ENCODE measurements around the gene MAMDC4.

The MAMDC4 gene

GRCh38 chr9:136896027-136896426, 43.9 kb downstream of the MAMDC4 start:
- no peak for DNase-seq

GRCh38 chr9:136898483-136899100, 46.4 kb downstream of the MAMDC4 start:
- no peak for DNase-seq

DNA sequence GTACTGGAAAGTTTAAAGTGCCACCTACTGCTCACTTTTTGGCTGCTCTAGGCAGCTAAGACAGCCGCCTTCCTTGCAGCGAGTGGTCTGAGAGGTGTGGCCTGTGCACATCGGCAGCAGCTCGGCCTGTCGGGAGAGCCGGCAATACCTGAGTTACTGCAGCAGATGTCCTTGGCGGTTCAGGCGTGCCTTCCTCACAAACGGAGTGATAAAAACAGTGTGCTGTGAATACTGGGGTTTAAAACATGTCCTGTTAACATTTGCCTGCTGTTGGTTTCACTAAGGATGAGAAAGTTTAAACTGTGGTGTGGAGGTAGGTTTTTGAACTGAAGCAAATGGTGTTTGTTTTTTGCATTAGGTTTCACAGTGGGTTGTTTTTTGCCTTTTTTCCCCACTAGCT, 47.0 kb downstream of the MAMDC4 start:
- DNase-seq, result no peak

DNA sequence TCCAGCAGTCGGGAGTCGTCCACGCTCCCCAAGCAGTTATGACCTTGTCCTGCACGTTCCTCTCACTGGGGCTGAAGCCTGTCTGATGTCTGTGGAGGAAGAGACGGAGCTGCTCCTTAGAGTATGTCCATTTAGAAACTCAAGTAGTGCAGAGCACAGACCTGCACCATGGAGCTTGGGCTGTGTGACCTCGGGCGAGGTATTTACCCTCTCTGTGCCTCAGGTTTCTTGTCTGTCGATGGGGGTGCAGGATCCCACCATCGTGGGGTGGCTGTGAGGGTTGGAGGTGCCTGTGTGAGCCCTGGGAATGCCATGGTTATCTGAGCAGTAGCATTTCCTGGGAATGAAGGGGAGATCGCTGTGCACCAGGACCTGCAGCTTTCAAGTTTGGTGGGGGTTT, 48.4 kb downstream of the MAMDC4 start:
- DNase-seq, result no peak

GRCh38 chr9:136900988-136901515, 48.9 kb downstream of the MAMDC4 start:
- no peak for DNase-seq

DNA sequence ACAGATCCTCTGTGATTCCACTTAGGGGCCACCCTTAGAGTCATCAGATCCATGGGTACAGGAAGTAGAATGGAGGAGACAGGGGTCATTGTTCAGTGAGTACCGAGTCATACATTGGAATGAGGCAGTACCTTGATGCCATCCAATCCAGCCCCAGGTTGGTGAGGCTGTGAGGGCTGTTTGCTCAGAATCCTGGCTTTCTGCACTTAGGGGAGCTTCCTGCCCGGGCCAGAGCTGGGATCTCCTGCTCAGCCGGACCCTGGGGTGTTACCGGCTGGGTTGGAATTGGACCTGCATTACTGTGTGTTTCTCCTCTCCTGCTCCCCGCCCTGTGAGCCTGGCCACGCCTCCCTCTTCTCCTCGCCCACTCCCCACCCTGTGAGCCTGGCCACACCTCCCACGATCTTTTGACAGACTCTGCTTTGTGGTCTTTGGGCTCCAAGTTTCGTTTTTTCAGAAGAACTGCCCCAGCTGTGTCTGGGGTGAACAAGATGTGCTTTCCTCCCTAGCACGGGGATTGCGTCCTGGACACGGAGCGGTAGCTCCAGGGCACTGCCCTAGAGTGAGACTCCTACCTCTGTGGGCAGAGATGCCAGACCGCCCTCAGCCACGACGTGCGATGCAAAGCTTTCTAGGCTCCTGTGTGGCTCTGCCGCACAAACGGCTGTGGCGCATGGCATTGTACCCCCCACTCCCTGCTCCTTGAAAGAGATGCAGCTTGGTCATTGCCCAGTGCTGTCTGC, 49.5 kb downstream of the MAMDC4 start:
- DNase-seq, result peak; percentile 75

DNA sequence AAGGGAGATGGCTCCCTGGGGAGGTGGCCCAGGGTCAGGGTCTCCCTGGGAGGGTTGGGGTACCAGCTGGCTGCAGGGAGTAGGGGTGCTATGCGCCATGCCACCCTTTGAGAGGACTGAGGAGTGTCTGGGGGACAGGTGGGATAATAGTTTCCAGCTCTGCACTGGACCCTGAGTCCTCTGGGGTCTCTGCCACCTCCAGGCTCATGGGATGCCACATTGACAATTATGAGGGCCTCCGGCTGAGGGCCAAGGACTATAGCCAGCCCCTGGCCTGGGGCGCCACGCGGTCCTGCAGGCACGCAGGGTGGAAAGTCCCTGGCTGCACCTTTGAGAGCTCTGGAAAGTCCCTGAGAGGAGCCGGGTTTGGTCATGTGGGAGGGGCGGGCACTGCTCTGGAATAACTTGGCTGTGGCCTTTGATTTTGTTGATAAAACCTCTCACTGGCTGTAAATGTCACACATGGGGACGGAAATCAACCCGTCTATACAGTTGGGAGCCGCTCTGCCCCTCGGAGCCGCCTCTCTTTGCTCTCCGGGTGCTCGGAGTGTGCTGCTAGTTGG, 50.2 kb downstream of the MAMDC4 start:
- peak; percentile 90 for DNase-seq

DNA sequence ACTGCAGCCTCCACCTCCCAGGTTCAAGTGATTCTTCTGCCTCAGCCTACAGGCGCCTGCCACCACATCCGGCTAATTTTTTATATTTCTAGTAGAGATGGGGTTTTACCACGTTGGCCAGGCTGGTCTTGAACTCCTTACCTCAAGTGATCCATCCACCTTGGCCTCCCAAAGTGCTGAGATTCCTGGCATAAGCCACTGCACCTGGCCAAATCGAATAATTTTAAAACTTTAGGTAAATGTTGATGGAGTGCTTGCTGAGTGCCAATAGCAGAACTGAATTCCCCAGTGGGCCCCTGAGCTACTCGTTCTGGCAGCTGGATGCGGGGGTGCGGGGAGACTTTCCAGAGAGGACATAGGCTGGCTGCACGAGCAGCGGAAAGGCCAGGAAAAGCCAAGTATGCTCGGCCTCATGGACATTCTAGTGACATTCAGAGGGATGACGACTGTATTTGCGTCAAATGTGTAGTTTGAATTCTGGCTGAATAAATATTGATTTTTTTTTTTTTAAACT, 51.0 kb downstream of the MAMDC4 start:
- DNase-seq, result peak; percentile 49

GRCh38 chr9:136906266-136906665, 54.1 kb downstream of the MAMDC4 start:
- DNase-seq, result no peak

GRCh38 chr9:136907011-136907914, 55.1 kb downstream of the MAMDC4 start:
- no peak for DNase-seq

All from CD4-positive, alpha-beta T cell treated with Interleukin-12 subunit alpha and Interleukin-12 subunit beta, for 1 hour (primary cell).